GM20000 (cell line): ENCODE results near the gene EIF2B5.
"Not testable (repeated sequence)": the region's sequence is repeated elsewhere in the genome, so short reads cannot be mapped to it uniquely, and the experiment has no call there.

Experiments used
- DNase-seq: peaks from one replicate; pipeline ENCODE4 v3.0.0; 2012; ENCODE audit warnings: low spot score
- CTCF ChIP-seq: IDR thresholded peaks from 2 replicates; pipeline ENCODE4 v1.5.1; 2012; ENCODE audit warnings: mild to moderate bottlenecking, control low read depth; ENCODE audit errors: extremely low read depth, missing control alignments

Gene EIF2B5

GRCh38 chr3:184157206-184157605 is 22.0 kb downstream of the EIF2B5 start:
- TF ChIP-seq CTCF, result no peak
- no peak for DNase-seq

- no peak for DNase-seq
- no peak for TF ChIP-seq CTCF
Measured at GRCh38 chr3:184158404-184158803, 23.2 kb downstream of the EIF2B5 start.

GRCh38 chr3:184160456-184160855 is 25.3 kb downstream of the EIF2B5 start:
- DNase-seq, result peak; percentile 63
- TF ChIP-seq CTCF, result no peak

- not testable (repeated sequence) for DNase-seq
Measured at GRCh38 chr3:184162571-184163070, 27.5 kb downstream of the EIF2B5 start.

GRCh38 chr3:184164648-184165330 is 29.6 kb downstream of the EIF2B5 start:
- DNase-seq, result no peak

GRCh38 chr3:184165543-184165942 is 30.4 kb downstream of the EIF2B5 start:
- DNase-seq, result no peak
- no peak for TF ChIP-seq CTCF

More at GRCh38 chr3:184164648-184165330, 29.6 kb downstream of the EIF2B5 start:
- TF ChIP-seq CTCF, result no peak

- no peak for DNase-seq
- no peak for TF ChIP-seq CTCF
Measured at GRCh38 chr3:184166671-184167070, 31.5 kb downstream of the EIF2B5 start.

- DNase-seq, result no peak
Measured at GRCh38 chr3:184167786-184168185, 32.6 kb downstream of the EIF2B5 start.

More at GRCh38 chr3:184167786-184168185, 32.6 kb downstream of the EIF2B5 start:
- no peak for TF ChIP-seq CTCF
